ENCODE data around the gene HES7. TPM values are rescaled to one million over a fixed set of nuclear protein-coding genes. Genes with fewer than 3 reads are reported as not detected.
A peak's percentile ranks its signal among the peaks of the same experiment; 100 is the strongest.
"Not testable (repeated sequence)": the region's sequence is repeated elsewhere in the genome, so short reads cannot be mapped to it uniquely, and the experiment has no call there.

The HES7 gene
- total RNA-seq: 0.13 TPM
- long read RNA-seq: 0 reads

- ATAC-seq (ENCODE audit: poor library complexity) (no peak), DNase-seq (no peak)
These were observed at the start of gene HES7 for GRCh38 chr17:8123695-8124349. Gene HES7 (minus strand): TSS chr17:8124106. CDS start chr17:8124084, 22 bp downstream.

GRCh38 chr17:8173056-8173870 is 49.4 kb upstream of the HES7 start:
- ATAC-seq (ENCODE audit: poor library complexity): peak; percentile 90
- intact Hi-C loops (cut with DNase I): no loop called here
- DNase-seq: peak; percentile 80

More at GRCh38 chr17:8123695-8124349, at the start of gene HES7:
- intact Hi-C loops (cut with DNase I): loop anchor here (5.0 kb wide), 1 partner anchor 38 kb away; the partner anchor contains the start of gene VAMP2

GRCh38 chr17:8170186-8170585 is 46.3 kb upstream of the HES7 start:
- ATAC-seq (ENCODE audit: poor library complexity); intact Hi-C loops (cut with DNase I): not testable (repeated sequence)
- peak; percentile 20 for DNase-seq

- no peak for DNase-seq
- no peak for ATAC-seq (ENCODE audit: poor library complexity)
- intact Hi-C loops (cut with DNase I): no loop called here
These were observed 43.6 kb upstream of the HES7 start for GRCh38 chr17:8167526-8167925.

GRCh38 chr17:8166731-8167130 is 42.8 kb upstream of the HES7 start:
- ATAC-seq (ENCODE audit: poor library complexity) (no peak), DNase-seq (no peak)
- intact Hi-C loops (cut with DNase I): no loop called here

GRCh38 chr17:8164815-8165131 is 40.9 kb upstream of the HES7 start:
- DNase-seq (peak; percentile 40), ATAC-seq (ENCODE audit: poor library complexity) (no peak)
- intact Hi-C loops (cut with DNase I): loop anchor here (5.0 kb wide), 1 partner anchor 42 kb away; the partner anchor contains the start of gene HES7

GRCh38 chr17:8163978-8164814 is 40.3 kb upstream of the HES7 start:
- intact Hi-C loops (cut with DNase I): loop anchor here (5.0 kb wide), 1 partner anchor 42 kb away; the partner anchor contains the start of gene HES7
- ATAC-seq (ENCODE audit: poor library complexity): peak; percentile 80
- peak; percentile 90 for DNase-seq

GRCh38 chr17:8162997-8163977 is 39.4 kb upstream of the HES7 start:
- DNase-seq (peak; percentile 54), ATAC-seq (ENCODE audit: poor library complexity) (peak; percentile 8)
- intact Hi-C loops (cut with DNase I): loop anchor here (5.0 kb wide), 1 partner anchor 41 kb away; the partner anchor contains the start of gene HES7

- peak; percentile 92 for DNase-seq
- intact Hi-C loops (cut with DNase I): loop anchor here (5.0 kb wide), 1 partner anchor 40 kb away; the partner anchor contains the start of gene HES7
- peak; percentile 62 for ATAC-seq (ENCODE audit: poor library complexity)
These were observed 38.5 kb upstream of the HES7 start, which contains the start of gene VAMP2 for GRCh38 chr17:8162233-8162996. Gene VAMP2 (minus strand): TSS chr17:8162948. CDS start chr17:8162879, 69 bp downstream.

- intact Hi-C loops (cut with DNase I): loop anchor here (5.0 kb wide), 1 partner anchor 39 kb away; the partner anchor contains the start of gene HES7
- DNase-seq (peak; percentile 42), ATAC-seq (ENCODE audit: poor library complexity) (no peak)
These were observed 37.7 kb upstream of the HES7 start for GRCh38 chr17:8161289-8162232.

GRCh38 chr17:8160741-8161221 is 36.9 kb upstream of the HES7 start:
- intact Hi-C loops (cut with DNase I): loop anchor here (5.0 kb wide), 1 partner anchor 38 kb away; the partner anchor contains the start of gene HES7
- ATAC-seq (ENCODE audit: poor library complexity): no peak
- DNase-seq: peak; percentile 23

- no peak for DNase-seq
- intact Hi-C loops (cut with DNase I): loop anchor here (5.0 kb wide), 1 partner anchor 38 kb away; the partner anchor contains the start of gene HES7
- no peak for ATAC-seq (ENCODE audit: poor library complexity)
These were observed 36.3 kb upstream of the HES7 start for GRCh38 chr17:8160224-8160577.

- ATAC-seq (ENCODE audit: poor library complexity): no peak
- intact Hi-C loops (cut with DNase I): loop anchor here (5.0 kb wide), 1 partner anchor 37 kb away; the partner anchor contains the start of gene HES7
- peak; percentile 11 for DNase-seq
These were observed 35.7 kb upstream of the HES7 start for GRCh38 chr17:8159459-8160223.

- no peak for ATAC-seq (ENCODE audit: poor library complexity)
- no peak for DNase-seq
- intact Hi-C loops (cut with DNase I): no loop called here
These were observed 35.1 kb upstream of the HES7 start for GRCh38 chr17:8159032-8159400.
